Mesothelial cell of epicardium (in vitro differentiated cells): ENCODE data around the gene WARS2. TPM values are rescaled to one million over a fixed set of nuclear protein-coding genes. Genes with fewer than 3 reads are reported as not detected.
A peak's percentile ranks its signal among the peaks of the same experiment; 100 is the strongest.

Experiments
- DNase-seq, 2 experiments: peaks; one replicate each; pipeline ENCODE4 v3.0.0; 2021; ENCODE audit warnings: low spot score in 2 of 2; ENCODE audit not compliant: unreplicated experiment in 2 of 2
- H3K27ac Mint-ChIP-seq: 2 replicates; pipeline ENCODE4 v1.8.0; 2021; ENCODE audit warnings: mixed read lengths
- H3K27me3 Mint-ChIP-seq: 2 replicates; pipeline ENCODE4 v1.8.0; 2021; ENCODE audit warnings: low read depth, mixed read lengths
- H3K36me3 Mint-ChIP-seq: 2 replicates; pipeline ENCODE4 v1.8.0; 2021; ENCODE audit warnings: mixed read lengths
- H3K4me1 Mint-ChIP-seq: 2 replicates; pipeline ENCODE4 v1.8.0; 2021; ENCODE audit warnings: mixed read lengths
- H3K4me3 Mint-ChIP-seq: 2 replicates; pipeline ENCODE4 v1.8.0; 2021; ENCODE audit warnings: mild to moderate bottlenecking, moderate library complexity, mixed read lengths
- H3K9me3 Mint-ChIP-seq: 2 replicates; pipeline ENCODE4 v1.8.0; 2021; ENCODE audit warnings: mixed read lengths
- CTCF ChIP-seq: fragments of 200-600 bp; sonication (generic); IDR thresholded peaks from one replicate; pipeline ENCODE4 v1.5.0; 2021; ENCODE audit warnings: antibody characterized with exemption; ENCODE audit not compliant: unreplicated experiment
- total RNA-seq: library from RNA; stranded (reverse); gene quantifications from 3 replicates; pipeline ENCODE4 v1.2.1, GENCODE V29; 2021

The WARS2 gene
- total RNA-seq, 1 donor from 2014 or later, result 18.7 TPM

- H3K27me3 Mint-ChIP-seq, result peaks cover 80% of the 10 kb centered on the region
- DNase-seq, result no peak
- no peaks in the 10 kb centered on the region for H3K9me3 Mint-ChIP-seq
- no peak for TF ChIP-seq CTCF
- peaks cover 13% of the 10 kb centered on the region for H3K4me1 Mint-ChIP-seq
- H3K4me3 Mint-ChIP-seq, result no peak overlapping the region
- H3K27ac Mint-ChIP-seq, result no peak overlapping the region
- no peaks in the 10 kb centered on the region for H3K36me3 Mint-ChIP-seq
These were observed 129.3 kb downstream of the WARS2 start for GRCh38 chr1:119011116-119011515.

- peaks cover 13% of the 10 kb centered on the region for H3K4me1 Mint-ChIP-seq
- H3K36me3 Mint-ChIP-seq, result no peaks in the 10 kb centered on the region
- DNase-seq, result no peak
- no peaks in the 10 kb centered on the region for H3K9me3 Mint-ChIP-seq
- H3K27me3 Mint-ChIP-seq, result peaks cover 89% of the 10 kb centered on the region
- no peak for TF ChIP-seq CTCF
- no peak overlapping the region for H3K27ac Mint-ChIP-seq
- no peak overlapping the region for H3K4me3 Mint-ChIP-seq
These were observed 130.3 kb downstream of the WARS2 start for GRCh38 chr1:119010201-119010600.

- Mint-ChIP-seq H3K36me3 (no peaks in the 10 kb centered on the region), H3K9me3 (no peaks in the 10 kb centered on the region), H3K27me3 (peaks cover 91% of the 10 kb centered on the region), H3K27ac (no peak overlapping the region), H3K4me3 (no peak overlapping the region), H3K4me1 (peaks cover 13% of the 10 kb centered on the region)
- no peak for DNase-seq
- no peak for TF ChIP-seq CTCF
These were observed 131.2 kb downstream of the WARS2 start for GRCh38 chr1:119009312-119009655.

- DNase-seq, result no peak
- TF ChIP-seq CTCF, result peak; percentile 57
- H3K4me1 Mint-ChIP-seq, result peaks cover 13% of the 10 kb centered on the region
- H3K27me3 Mint-ChIP-seq, result peaks cover 95% of the 10 kb centered on the region
- no peaks in the 10 kb centered on the region for H3K36me3 Mint-ChIP-seq
- peak overlapping the region; percentile 31 for H3K27ac Mint-ChIP-seq
- H3K9me3 Mint-ChIP-seq, result no peaks in the 10 kb centered on the region
- H3K4me3 Mint-ChIP-seq, result peak overlapping the region; percentile 36
These were observed 131.8 kb downstream of the WARS2 start for GRCh38 chr1:119008483-119009311.

- no peak for DNase-seq
- TF ChIP-seq CTCF, result no peak
- H3K9me3 Mint-ChIP-seq, result no peaks in the 10 kb centered on the region
- H3K4me1 Mint-ChIP-seq, result peaks cover 13% of the 10 kb centered on the region
- no peak overlapping the region for H3K27ac Mint-ChIP-seq
- H3K27me3 Mint-ChIP-seq, result peaks cover 96% of the 10 kb centered on the region
- no peaks in the 10 kb centered on the region for H3K36me3 Mint-ChIP-seq
- H3K4me3 Mint-ChIP-seq, result peak overlapping the region; percentile 36
These were observed 132.6 kb downstream of the WARS2 start for GRCh38 chr1:119007670-119008482.
